Cardiac fibroblast (primary cell): Measurements from ENCODE around the gene C1orf21.
A peak's percentile ranks its signal among the peaks of the same experiment; 100 is the strongest.

Source experiments
- DNase-seq, 2 donors: peaks; one replicate each; pipeline versions ENCODE4 v3.0.0 to v3.0.0-alpha.2; 2010; ENCODE audit warnings: low read depth in 2 of 2
- H3K4me3 ChIP-seq, 2 donors: replicated peaks in 1 of 2; 1 replicate in 1 of 2; 2 replicates in 1 of 2; pipeline ENCODE4 v1.5.1; 2011; ENCODE audit warnings: low read depth in 2 of 2, low read length in 2 of 2, mild to moderate bottlenecking in 2 of 2, moderate library complexity in 1 of 2
- CTCF ChIP-seq: IDR thresholded peaks from one replicate; pipeline ENCODE4 v1.5.1; 2011; ENCODE audit warnings: low read depth, mild to moderate bottlenecking, low read length, inconsistent platforms

Gene C1orf21

GRCh38 chr1:184646178-184646701 is 259.4 kb downstream of the C1orf21 start:
- DNase-seq = no peak
- H3K4me3 ChIP-seq = no peak overlapping the region
- no peak for TF ChIP-seq CTCF

GRCh38 chr1:184646824-184647223 is 260.0 kb downstream of the C1orf21 start:
- DNase-seq = no peak
- TF ChIP-seq CTCF = no peak
- H3K4me3 ChIP-seq = no peak overlapping the region

GRCh38 chr1:184647471-184647870 is 260.6 kb downstream of the C1orf21 start:
- no peak for TF ChIP-seq CTCF
- H3K4me3 ChIP-seq = no peak overlapping the region
- no peak for DNase-seq

DNA sequence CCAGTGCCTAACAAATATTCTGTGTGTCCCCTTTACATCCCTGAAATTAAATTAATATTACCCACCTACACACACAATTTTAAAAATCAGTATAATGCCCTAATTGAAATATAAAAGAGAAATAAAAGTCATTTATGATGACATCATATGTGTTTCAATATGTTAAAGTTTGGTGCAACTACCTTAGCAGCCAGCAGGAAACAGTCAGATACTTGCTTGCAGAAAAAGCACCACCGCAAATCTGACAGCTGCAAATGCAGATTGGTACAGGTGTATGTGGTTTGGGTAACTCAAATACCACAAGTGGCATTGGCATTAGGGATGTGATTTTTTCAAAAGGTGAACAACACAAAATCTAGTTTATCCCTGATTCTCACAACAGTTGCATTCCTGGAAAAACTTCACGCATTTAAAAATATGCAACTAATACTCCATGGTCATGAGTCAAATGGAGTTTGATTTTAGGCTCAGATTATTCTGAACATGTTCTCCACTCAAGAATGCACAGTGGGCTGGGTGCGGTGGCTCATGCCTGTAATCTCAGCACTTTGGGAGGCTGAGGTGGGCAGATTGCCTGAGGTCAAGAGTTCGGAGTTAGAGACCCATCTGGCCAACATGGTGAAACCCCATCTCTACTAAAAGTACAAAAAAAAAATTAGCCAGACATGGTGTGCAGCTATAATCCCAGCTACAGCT is 261.5 kb downstream of the C1orf21 start:
- H3K4me3 ChIP-seq = no peak overlapping the region
- no peak for TF ChIP-seq CTCF
- DNase-seq = no peak

DNA sequence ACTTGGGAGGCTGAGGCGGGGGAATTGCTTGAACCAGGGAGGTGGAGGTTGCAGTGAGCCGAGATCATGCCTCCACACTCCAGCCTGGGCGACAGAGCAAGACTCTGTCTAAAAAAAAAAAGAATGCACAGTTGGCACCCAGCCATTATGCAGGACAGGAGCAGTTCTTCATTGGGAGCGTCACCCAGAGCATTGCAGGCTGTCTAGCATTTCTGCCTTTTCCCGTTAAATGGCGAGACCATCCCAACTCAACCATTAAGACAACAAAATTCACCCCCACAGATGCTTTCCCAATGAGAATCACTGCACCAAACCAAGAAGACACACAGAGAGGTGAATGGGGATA is 262.0 kb downstream of the C1orf21 start:
- no peak for TF ChIP-seq CTCF
- no peak overlapping the region for H3K4me3 ChIP-seq
- no peak for DNase-seq

DNA sequence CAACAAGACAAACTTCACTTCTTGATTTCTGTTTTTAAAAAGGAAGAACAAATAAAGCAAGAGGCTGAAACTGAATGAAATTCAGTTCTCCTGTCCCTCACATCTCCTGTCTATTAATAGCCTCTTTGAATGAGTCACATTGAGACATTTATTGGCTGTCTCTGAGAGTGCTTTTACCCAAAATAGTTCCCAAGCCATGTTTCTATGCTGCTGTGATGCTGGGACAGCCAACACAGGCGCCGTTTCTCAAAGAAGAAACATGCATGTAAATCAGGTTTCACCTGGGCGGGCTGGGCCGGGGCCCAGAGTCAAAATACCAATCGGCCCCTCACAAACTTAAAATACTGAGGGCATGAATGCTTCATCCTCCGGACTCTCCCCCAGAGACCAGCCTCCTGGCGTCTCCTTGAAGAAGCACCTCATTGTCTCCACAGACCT is 262.6 kb downstream of the C1orf21 start:
- no peak overlapping the region for H3K4me3 ChIP-seq
- DNase-seq = peak in 1 of 2 donors; percentile 46
- TF ChIP-seq CTCF = no peak
